Measurements from ENCODE around the gene RCVRN.

Gene RCVRN

DNA sequence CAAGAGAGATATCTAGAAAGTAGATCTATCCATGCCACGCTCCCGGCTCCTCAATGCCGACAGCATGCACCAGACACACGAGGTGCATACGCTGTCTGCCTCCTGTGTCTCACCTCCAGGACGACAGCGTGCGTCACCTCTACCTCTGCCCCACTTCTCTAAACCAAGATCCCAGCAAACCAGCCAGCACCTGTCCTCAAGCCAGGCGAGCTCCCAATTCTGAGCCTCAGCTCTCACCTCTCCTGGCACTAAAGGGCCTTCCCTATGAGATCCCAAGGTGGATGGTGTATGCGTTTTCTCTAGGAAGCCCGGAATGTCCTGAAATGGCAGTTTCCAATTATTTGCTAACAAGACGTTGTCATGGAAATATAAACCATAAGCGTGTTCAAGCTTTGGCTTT is 36.2 kb upstream of the RCVRN start:
- DNase-seq (ENCODE audit: extremely low read depth, low read depth): no peak
- TF ChIP-seq, protein P1, sequence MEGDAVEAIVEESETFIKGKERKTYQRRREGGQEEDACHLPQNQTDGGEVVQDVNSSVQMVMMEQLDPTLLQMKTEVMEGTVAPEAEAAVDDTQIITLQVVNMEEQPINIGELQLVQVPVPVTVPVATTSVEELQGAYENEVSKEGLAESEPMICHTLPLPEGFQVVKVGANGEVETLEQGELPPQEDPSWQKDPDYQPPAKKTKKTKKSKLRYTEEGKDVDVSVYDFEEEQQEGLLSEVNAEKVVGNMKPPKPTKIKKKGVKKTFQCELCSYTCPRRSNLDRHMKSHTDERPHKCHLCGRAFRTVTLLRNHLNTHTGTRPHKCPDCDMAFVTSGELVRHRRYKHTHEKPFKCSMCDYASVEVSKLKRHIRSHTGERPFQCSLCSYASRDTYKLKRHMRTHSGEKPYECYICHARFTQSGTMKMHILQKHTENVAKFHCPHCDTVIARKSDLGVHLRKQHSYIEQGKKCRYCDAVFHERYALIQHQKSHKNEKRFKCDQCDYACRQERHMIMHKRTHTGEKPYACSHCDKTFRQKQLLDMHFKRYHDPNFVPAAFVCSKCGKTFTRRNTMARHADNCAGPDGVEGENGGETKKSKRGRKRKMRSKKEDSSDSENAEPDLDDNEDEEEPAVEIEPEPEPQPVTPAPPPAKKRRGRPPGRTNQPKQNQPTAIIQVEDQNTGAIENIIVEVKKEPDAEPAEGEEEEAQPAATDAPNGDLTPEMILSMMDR (IDR thresholded peaks at IDR 0.05; ENCODE audit: low read depth, low read length): no peak

DNA sequence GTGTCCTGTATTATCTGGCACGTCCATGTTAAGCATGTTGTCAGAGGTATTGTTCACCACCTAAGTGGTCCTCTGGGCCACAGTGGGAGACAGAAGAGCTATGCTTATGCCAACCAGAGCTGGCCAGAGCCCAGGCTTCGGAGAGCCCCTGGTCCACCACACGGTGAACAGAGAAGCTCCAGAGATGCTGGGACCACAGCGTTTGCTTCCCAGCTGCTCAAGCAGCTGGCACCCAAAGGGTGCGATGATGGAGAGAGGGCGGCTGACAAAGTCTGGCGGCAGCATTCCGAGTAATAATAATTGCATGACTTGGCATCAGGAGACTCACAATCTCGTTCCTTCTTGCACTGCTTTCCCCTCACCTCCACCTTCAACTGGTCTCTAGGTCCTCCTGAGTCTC is 35.8 kb upstream of the RCVRN start:
- TF ChIP-seq, protein P1 (IDR thresholded peaks at IDR 0.05; ENCODE audit: low read depth, low read length): no peak
- no peak for DNase-seq (ENCODE audit: extremely low read depth, low read depth)

DNA sequence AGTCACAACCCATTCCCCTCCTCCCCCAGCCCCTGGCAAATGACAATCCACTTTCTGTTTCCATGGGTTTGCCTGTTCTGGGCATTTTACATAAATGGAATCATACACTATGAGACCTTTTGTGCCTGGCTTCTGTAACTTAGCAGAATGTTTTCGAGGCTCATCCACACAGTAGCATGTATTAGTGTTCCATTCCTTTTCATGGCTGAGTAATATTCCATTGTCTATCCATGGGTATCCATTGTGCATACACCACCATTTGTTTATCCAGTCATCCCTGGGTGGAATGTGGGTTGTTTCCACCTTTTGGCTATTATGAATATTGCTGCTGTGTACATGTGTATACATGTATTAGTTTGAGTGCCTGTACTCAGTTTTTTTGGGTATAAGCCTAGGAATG is 33.7 kb upstream of the RCVRN start:
- TF ChIP-seq, protein P1 (IDR thresholded peaks at IDR 0.05; ENCODE audit: low read depth, low read length): no peak

DNA sequence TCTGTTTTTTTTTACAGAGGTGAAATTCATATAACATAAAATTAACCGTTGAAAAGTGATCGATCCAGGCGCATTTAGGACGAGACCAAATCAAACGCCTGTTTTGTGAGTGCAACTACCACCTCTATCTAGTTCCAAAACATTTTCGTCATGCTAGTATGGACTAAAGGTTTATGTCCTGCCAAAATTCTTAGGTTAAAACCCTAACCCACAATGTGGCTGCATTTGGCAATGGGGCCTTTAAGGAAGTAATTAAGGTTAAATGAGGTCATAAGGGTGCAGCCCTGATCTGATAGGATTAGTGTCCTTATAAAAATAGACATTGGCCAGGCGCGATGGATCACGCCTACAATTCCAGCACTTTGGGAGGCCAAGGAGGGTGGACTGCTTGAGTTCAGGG is 32.8 kb upstream of the RCVRN start:
- no peak for DNase-seq (ENCODE audit: extremely low read depth, low read depth)
- TF ChIP-seq, protein P1 (IDR thresholded peaks at IDR 0.05; ENCODE audit: low read depth, low read length): no peak

More for the DNA sequence above, 33.7 kb upstream of the RCVRN start:
- DNase-seq (ENCODE audit: extremely low read depth, low read depth): no peak

DNA sequence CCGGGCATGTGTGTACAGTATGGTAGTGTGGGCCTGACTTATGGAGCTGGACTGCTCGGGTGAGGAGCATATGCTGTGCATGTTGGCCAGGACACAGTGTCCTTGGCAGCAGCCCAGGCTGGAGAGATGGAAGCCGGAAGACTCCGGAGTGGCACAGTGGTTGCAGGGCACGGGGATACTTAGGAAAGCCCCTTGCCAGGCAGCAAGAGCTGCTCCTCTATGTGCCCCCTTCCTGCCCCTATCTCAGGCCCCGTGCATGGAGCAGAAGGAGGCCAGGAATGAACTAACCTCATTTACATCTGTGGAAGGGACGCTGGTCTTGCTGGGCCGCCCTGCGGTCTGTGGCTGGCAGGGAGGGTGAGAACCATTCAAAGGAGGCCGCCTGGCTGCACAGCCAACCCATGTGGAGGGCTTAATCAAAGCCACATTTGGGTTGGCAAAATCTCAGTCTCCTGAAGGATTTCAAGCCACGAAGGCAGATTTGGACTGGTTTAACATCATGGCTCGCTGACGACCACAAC is 32.2 kb upstream of the RCVRN start:
- peak; percentile 38 for DNase-seq (ENCODE audit: extremely low read depth, low read depth)
- TF ChIP-seq, protein P1 (IDR thresholded peaks at IDR 0.05; ENCODE audit: low read depth, low read length): no peak

DNA sequence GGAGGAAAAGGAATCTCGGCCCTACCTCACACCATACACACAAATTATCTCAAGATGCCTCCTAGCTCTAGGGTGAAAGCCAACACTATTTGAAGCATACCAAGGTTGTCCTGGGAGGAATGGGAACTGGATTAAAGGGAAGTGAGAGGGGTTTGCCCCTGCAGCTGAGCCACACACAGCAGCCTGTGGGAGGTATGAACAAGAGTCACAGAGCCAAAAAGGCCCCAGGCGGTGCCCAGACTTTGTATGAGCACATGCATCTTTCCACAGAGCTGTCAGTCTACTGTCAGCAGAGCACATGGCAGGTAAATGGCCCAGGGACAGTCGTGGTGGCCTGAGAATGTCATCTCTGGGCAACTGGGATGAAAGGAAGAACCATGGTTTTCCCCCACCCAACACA is 31.0 kb upstream of the RCVRN start:
- no peak for DNase-seq (ENCODE audit: extremely low read depth, low read depth)
- TF ChIP-seq, protein P1 (IDR thresholded peaks at IDR 0.05; ENCODE audit: low read depth, low read length): no peak

DNA sequence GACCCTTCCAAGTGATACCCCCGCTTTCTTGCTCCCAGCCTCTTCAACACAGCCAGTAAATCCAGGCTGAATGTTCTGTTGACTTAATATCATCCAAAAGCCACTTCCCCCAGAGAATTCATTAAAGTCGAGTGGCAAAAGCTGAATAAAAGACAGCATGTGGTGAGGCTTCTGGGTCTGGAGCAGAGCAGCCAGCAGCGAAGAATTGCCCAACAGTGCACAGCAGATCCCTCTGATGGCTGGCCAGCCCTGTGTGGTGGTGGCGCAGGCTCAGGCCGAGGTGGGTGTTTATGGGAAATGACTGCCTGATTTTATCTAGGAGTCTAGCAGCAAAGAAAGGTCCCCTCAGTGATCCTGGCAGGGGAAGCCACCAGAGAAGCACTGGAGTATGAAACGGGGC is 30.3 kb upstream of the RCVRN start:
- TF ChIP-seq, protein P1 (IDR thresholded peaks at IDR 0.05; ENCODE audit: low read depth, low read length): no peak
- DNase-seq (ENCODE audit: extremely low read depth, low read depth): no peak
